Neural progenitor cell (in vitro differentiated cells): ENCODE measurements around the gene LENG9. TPM values are rescaled to one million over a fixed set of nuclear protein-coding genes. Genes with fewer than 3 reads are reported as not detected.
A peak's percentile ranks its signal among the peaks of the same experiment; 100 is the strongest.

Experiments used
- DNase-seq: peaks from one replicate; pipeline ENCODE4 v3.0.0-alpha.2; 2016; ENCODE audit warnings: low spot score
- H2AFZ ChIP-seq: fragments of 200-600 bp; sonication (generic); replicated peaks from 2 replicates; pipeline ENCODE4 v1.6.1; 2016; ENCODE audit warnings: antibody characterized with exemption
- H3F3A ChIP-seq: fragments of 200-600 bp; sonication (generic); 2 replicates; pipeline ENCODE4 v1.6.1; 2016; ENCODE audit warnings: antibody characterized with exemption, low read depth
- H3K27ac ChIP-seq: fragments of 200-600 bp; sonication (generic); 2 replicates; pipeline ENCODE4 v1.5.1; 2016; ENCODE audit warnings: mild to moderate bottlenecking
- H3K27me3 ChIP-seq: fragments of 200-600 bp; sonication (generic); 2 replicates; pipeline ENCODE4 v1.6.1; 2016; ENCODE audit warnings: mild to moderate bottlenecking, moderate library complexity
- H3K36me3 ChIP-seq: fragments of 200-600 bp; sonication (generic); 2 replicates; pipeline ENCODE4 v1.5.1; 2016
- H3K4me1 ChIP-seq: fragments of 200-600 bp; sonication (generic); 2 replicates; pipeline ENCODE4 v1.6.1; 2016; ENCODE audit warnings: mixed run types
- H3K4me2 ChIP-seq: fragments of 200-600 bp; sonication (generic); 2 replicates; pipeline ENCODE4 v1.6.1; 2016
- H3K4me3 ChIP-seq: fragments of 200-600 bp; sonication (generic); 2 replicates; pipeline ENCODE4 v1.5.1; 2016
- H3K79me2 ChIP-seq: fragments of 200-600 bp; sonication (generic); 2 replicates; pipeline ENCODE4 v1.6.1; 2016; ENCODE audit warnings: low read depth
- H3K9ac ChIP-seq: fragments of 200-600 bp; sonication (generic); 2 replicates; pipeline ENCODE4 v1.6.1; 2016
- H3K9me3 ChIP-seq: fragments of 200-600 bp; sonication (generic); 2 replicates; pipeline ENCODE4 v1.5.1; 2016; ENCODE audit warnings: low read depth
- H4K20me1 ChIP-seq: fragments of 200-600 bp; sonication (generic); 2 replicates; pipeline ENCODE4 v1.6.1; 2016; ENCODE audit warnings: low read depth
- H3K27ac Mint-ChIP-seq: 3 replicates; pipeline ENCODE4 v1.8.0; 2021; ENCODE audit warnings: mixed read lengths
- H3K27me3 Mint-ChIP-seq: 2 replicates; pipeline ENCODE4 v1.8.0; 2022; ENCODE audit warnings: low read depth, mild to moderate bottlenecking, inconsistent platforms, moderate library complexity, mixed read lengths; ENCODE audit not compliant: insufficient read depth
- H3K36me3 Mint-ChIP-seq: 3 replicates; pipeline ENCODE4 v1.8.0; 2021; ENCODE audit warnings: mixed read lengths
- H3K4me1 Mint-ChIP-seq: 3 replicates; pipeline ENCODE4 v1.8.0; 2021; ENCODE audit warnings: mixed read lengths
- H3K4me3 Mint-ChIP-seq: 3 replicates; pipeline ENCODE4 v1.8.0; 2021; ENCODE audit warnings: mild to moderate bottlenecking, moderate library complexity, mixed read lengths
- H3K9me3 Mint-ChIP-seq: 3 replicates; pipeline ENCODE4 v1.8.0; 2020; ENCODE audit warnings: mixed read lengths
- CTCF ChIP-seq: fragments of 200-600 bp; sonication (generic); IDR thresholded peaks from 2 replicates; pipeline ENCODE4 v1.5.1; 2017; ENCODE audit warnings: antibody characterized with exemption, mild to moderate bottlenecking
- EZH2 ChIP-seq: fragments of 200-600 bp; sonication (generic); IDR thresholded peaks from 2 replicates; pipeline ENCODE4 v1.6.1; 2017; ENCODE audit warnings: antibody characterized with exemption, mild to moderate bottlenecking, moderate library complexity
- EZH2phosphoT487 ChIP-seq: fragments of 200-600 bp; sonication (generic); IDR thresholded peaks from 2 replicates; pipeline ENCODE4 v1.6.1; 2017; ENCODE audit warnings: antibody characterized with exemption
- total RNA-seq: library from RNA; depleted of rRNA; stranded (reverse); fragments of >200 nt; gene quantifications from 2 replicates; pipeline ENCODE4 v1.2.3, GENCODE V29; 2015; ENCODE audit warnings: low replicate concordance

Gene LENG9
- total RNA-seq, 1 donor from 2014 or later: 0.79 TPM

- no peak overlapping the region for H3K27ac Mint-ChIP-seq
- peaks cover 77% of the 10 kb centered on the region for H4K20me1 ChIP-seq
- no peak for TF ChIP-seq EZH2
- TF ChIP-seq CTCF: no peak
- no peak for TF ChIP-seq EZH2phosphoT487
- no peaks in the 10 kb centered on the region for H3K9me3 Mint-ChIP-seq
- peaks cover 17% of the 10 kb centered on the region for H3K4me1 Mint-ChIP-seq
- H3K27me3 ChIP-seq: no peaks in the 10 kb centered on the region
- no peak for DNase-seq
- peaks cover 11% of the 10 kb centered on the region for H3K27me3 Mint-ChIP-seq
- H3K4me1 ChIP-seq: no peaks in the 10 kb centered on the region
- H3K36me3 Mint-ChIP-seq: peaks cover 34% of the 10 kb centered on the region
- H3K9ac ChIP-seq: no peak overlapping the region
- no peak overlapping the region for H3K27ac ChIP-seq
- H2AFZ ChIP-seq: no peak overlapping the region
- H3F3A ChIP-seq: no peaks in the 10 kb centered on the region
- H3K4me3 Mint-ChIP-seq: no peak overlapping the region
- H3K36me3 ChIP-seq: no peaks in the 10 kb centered on the region
- H3K9me3 ChIP-seq: no peaks in the 10 kb centered on the region
- no peak overlapping the region for H3K4me2 ChIP-seq
- H3K79me2 ChIP-seq: peaks cover 44% of the 10 kb centered on the region
- no peak overlapping the region for H3K4me3 ChIP-seq
Measured at GRCh38 chr19:54453921-54454780, 9.4 kb downstream of the LENG9 start.

- Mint-ChIP-seq H3K4me1 (peaks cover 26% of the 10 kb centered on the region), H3K9me3 (no peaks in the 10 kb centered on the region), H3K4me3 (peak overlapping the region; percentile 9), H3K27me3 (peaks cover 8% of the 10 kb centered on the region), H3K36me3 (peaks cover 21% of the 10 kb centered on the region), H3K27ac (no peak overlapping the region)
- no peak overlapping the region for H3K27ac ChIP-seq
- H3K4me1 ChIP-seq: no peaks in the 10 kb centered on the region
- H2AFZ ChIP-seq: no peak overlapping the region
- peaks cover 62% of the 10 kb centered on the region for H4K20me1 ChIP-seq
- H3K4me3 ChIP-seq: no peak overlapping the region
- no peaks in the 10 kb centered on the region for H3F3A ChIP-seq
- no peak for DNase-seq
- H3K9me3 ChIP-seq: no peaks in the 10 kb centered on the region
- no peaks in the 10 kb centered on the region for H3K27me3 ChIP-seq
- no peaks in the 10 kb centered on the region for H3K36me3 ChIP-seq
- no peak overlapping the region for H3K4me2 ChIP-seq
- no peak for TF ChIP-seq CTCF
- H3K79me2 ChIP-seq: peaks cover 57% of the 10 kb centered on the region
- no peak overlapping the region for H3K9ac ChIP-seq
Measured at GRCh38 chr19:54452626-54453025, 11.0 kb downstream of the LENG9 start.

GRCh38 chr19:54451997-54452396, 11.6 kb downstream of the LENG9 start:
- no peak overlapping the region for H3K27ac ChIP-seq

More at GRCh38 chr19:54451997-54452396, 11.6 kb downstream of the LENG9 start:
- Histone ChIP-seq H4K20me1 (peaks cover 64% of the 10 kb centered on the region), H3K4me3 (no peak overlapping the region), H3F3A (no peaks in the 10 kb centered on the region), H3K79me2 (peaks cover 63% of the 10 kb centered on the region), H3K9ac (no peak overlapping the region), H3K36me3 (no peaks in the 10 kb centered on the region), H3K27me3 (no peaks in the 10 kb centered on the region), H2AFZ (no peak overlapping the region), H3K9me3 (no peaks in the 10 kb centered on the region), H3K4me2 (no peak overlapping the region), H3K4me1 (no peaks in the 10 kb centered on the region)
- peaks cover 21% of the 10 kb centered on the region for H3K36me3 Mint-ChIP-seq
- TF ChIP-seq EZH2: no peak
- no peak for TF ChIP-seq EZH2phosphoT487
- TF ChIP-seq CTCF: no peak
- no peak for DNase-seq
- H3K4me1 Mint-ChIP-seq: peaks cover 29% of the 10 kb centered on the region
- no peak overlapping the region for H3K27ac Mint-ChIP-seq
- peaks cover 8% of the 10 kb centered on the region for H3K27me3 Mint-ChIP-seq
- no peak overlapping the region for H3K4me3 Mint-ChIP-seq
- no peaks in the 10 kb centered on the region for H3K9me3 Mint-ChIP-seq
